WTC11 (cell line): Measurements from ENCODE around the gene CAND2. TPM values are rescaled to one million over a fixed set of nuclear protein-coding genes. Genes with fewer than 3 reads are reported as not detected.
A peak's percentile ranks its signal among the peaks of the same experiment; 100 is the strongest.

Source experiments
- ATAC-seq: fragments of 200-7000 bp; cut with Tn5 transposase; 2 replicates; pipeline ENCODE4 v1.10.0; 2021; ENCODE audit warnings: mild to moderate bottlenecking, moderate library complexity
- CTCF ChIA-PET: fragments of 300-600 bp; sonication (Branson Sonifier 250); formaldehyde crosslinking; loops from one replicate; lab custom pipeline; 2021; ENCODE audit warnings: antibody characterized with exemption; lab: Charles Lee
- POLR2A ChIA-PET: fragments of 350-600 bp; sonication (Branson Sonifier 250); formaldehyde crosslinking; loops from one replicate; lab custom pipeline; 2021; ENCODE audit warnings: antibody characterized with exemption; lab: Charles Lee
- DNase-seq: peaks from one replicate; pipeline ENCODE4 v3.0.0; 2021; ENCODE audit warnings: low spot score
- H3K27ac Mint-ChIP-seq: 2 replicates; pipeline ENCODE4 v1.8.0; 2021; ENCODE audit warnings: mixed read lengths
- H3K27me3 Mint-ChIP-seq: 2 replicates; pipeline ENCODE4 v1.8.0; 2021; ENCODE audit warnings: low read depth, mild to moderate bottlenecking, moderate library complexity, mixed read lengths
- H3K36me3 Mint-ChIP-seq: 2 replicates; pipeline ENCODE4 v1.8.0; 2021; ENCODE audit warnings: mixed read lengths
- H3K4me1 Mint-ChIP-seq: 2 replicates; pipeline ENCODE4 v1.8.0; 2022; ENCODE audit warnings: mixed read lengths
- H3K4me3 Mint-ChIP-seq: 2 replicates; pipeline ENCODE4 v1.8.0; 2021; ENCODE audit warnings: mild to moderate bottlenecking, moderate library complexity, mixed read lengths
- H3K9me3 Mint-ChIP-seq: 2 replicates; pipeline ENCODE4 v1.8.0; 2021; ENCODE audit warnings: mixed read lengths
- CBFB ChIP-seq: sonication (generic); formaldehyde crosslinking; IDR thresholded peaks from 2 replicates; pipeline ENCODE4 v1.8.1; 2022; ENCODE audit warnings: mild to moderate bottlenecking, low read depth, missing genetic modification reagents
- FOXJ3 ChIP-seq: sonication (generic); formaldehyde crosslinking; IDR thresholded peaks from 2 replicates; pipeline ENCODE4 v1.9.0; 2021; ENCODE audit warnings: missing genetic modification reagents, mild to moderate bottlenecking, borderline replicate concordance
- GRHL2 ChIP-seq: fragments of 250-450 bp; sonication (Bioruptor Pico); IDR thresholded peaks from 2 replicates; pipeline ENCODE4 v1.8.0; 2022; ENCODE audit warnings: mild to moderate bottlenecking, moderate library complexity; ENCODE audit not compliant: insufficient replicate concordance, severe bottlenecking
- HMGA2 ChIP-seq: fragments of 250-450 bp; sonication (Bioruptor Pico); IDR thresholded peaks from 2 replicates; pipeline ENCODE4 v1.4.0; 2021; ENCODE audit warnings: mild to moderate bottlenecking, moderate library complexity
- IRF2 ChIP-seq: sonication (generic); formaldehyde crosslinking; IDR thresholded peaks from 2 replicates; pipeline ENCODE4 v1.8.0; 2022; ENCODE audit warnings: low read depth, missing genetic modification reagents, borderline replicate concordance
- KAT7 ChIP-seq: sonication (generic); formaldehyde crosslinking; IDR thresholded peaks from 2 replicates; pipeline ENCODE4 v1.8.1; 2023; ENCODE audit warnings: missing genetic modification reagents, mild to moderate bottlenecking, borderline replicate concordance
- OVOL2 ChIP-seq: fragments of 250-450 bp; sonication (Bioruptor Pico); IDR thresholded peaks from 2 replicates; pipeline ENCODE4 v1.9.0; 2021; ENCODE audit warnings: mild to moderate bottlenecking, borderline replicate concordance
- ZNF219 ChIP-seq: sonication (generic); formaldehyde crosslinking; IDR thresholded peaks from 2 replicates; pipeline ENCODE4 v1.8.0; 2023; ENCODE audit warnings: missing genetic modification reagents, mild to moderate bottlenecking, borderline replicate concordance
- ZNF232 ChIP-seq: sonication (generic); formaldehyde crosslinking; IDR thresholded peaks from 2 replicates; pipeline ENCODE4 v1.8.0; 2022; ENCODE audit warnings: mild to moderate bottlenecking, missing genetic modification reagents
- total RNA-seq: library from RNA; stranded (reverse); gene quantifications from 3 replicates; pipeline ENCODE4 v1.2.3, GENCODE V29; 2021
- TF ChIP-seq, protein P1 (sequence below): fragments of 250-450 bp; sonication (Bioruptor Pico); conservative IDR thresholded peaks from 2 replicates; pipeline ENCODE4 v1.9.0; 2021; ENCODE audit warnings: mild to moderate bottlenecking
- TF ChIP-seq, protein P2 (sequence below): sonication (generic); formaldehyde crosslinking; IDR thresholded peaks from 2 replicates; pipeline ENCODE4 v1.8.1; 2023; ENCODE audit warnings: mild to moderate bottlenecking, missing genetic modification reagents
- TF ChIP-seq, protein P3 (sequence below): sonication (generic); formaldehyde crosslinking; IDR thresholded peaks from 2 replicates; pipeline ENCODE4 v1.8.0; 2022; ENCODE audit warnings: mild to moderate bottlenecking, missing genetic modification reagents
- TF ChIP-seq, protein P4 (sequence below): fragments of 250-450 bp; sonication (Bioruptor Pico); IDR thresholded peaks from 2 replicates; pipeline ENCODE4 v1.9.0; 2021; ENCODE audit warnings: mild to moderate bottlenecking
- TF ChIP-seq, protein P5 (sequence below): sonication (generic); formaldehyde crosslinking; IDR thresholded peaks from 2 replicates; pipeline ENCODE4 v1.8.1; 2022; ENCODE audit warnings: missing genetic modification reagents, borderline replicate concordance
- TF ChIP-seq, protein P6 (sequence below): sonication (generic); formaldehyde crosslinking; IDR thresholded peaks from 2 replicates; pipeline ENCODE4 v1.8.1; 2022; ENCODE audit warnings: mild to moderate bottlenecking, moderate library complexity, missing genetic modification reagents
- TF ChIP-seq, protein P7 (sequence below): fragments of 250-450 bp; sonication (Bioruptor Pico); IDR thresholded peaks from 2 replicates; pipeline ENCODE4 v1.9.0; 2021; ENCODE audit warnings: moderate library complexity, mild to moderate bottlenecking, inconsistent platforms, borderline replicate concordance

Gene CAND2
- total RNA-seq, 1 experiment from 2014 or later, result 15.4 TPM

DNA sequence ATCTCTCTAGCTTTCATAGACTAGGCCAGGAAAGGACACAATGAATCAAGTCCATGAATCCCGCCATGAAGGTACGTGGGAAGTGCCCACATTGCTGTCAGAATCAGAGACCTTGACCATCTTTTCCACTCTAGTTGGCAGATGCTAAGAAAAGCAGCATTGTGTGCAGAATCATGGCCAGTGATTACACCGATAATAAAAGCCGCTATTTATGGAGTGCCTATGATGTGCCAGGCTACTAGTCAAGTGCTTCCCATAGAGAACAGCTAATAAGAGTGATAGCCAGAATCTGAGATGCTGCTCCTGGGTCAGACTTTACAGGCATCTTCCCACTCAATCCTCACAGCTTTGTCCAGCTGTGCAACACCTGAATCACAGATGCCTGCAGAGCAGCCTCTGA, 58.1 kb downstream of the CAND2 start (continued):
- TF ChIP-seq, protein P1, sequence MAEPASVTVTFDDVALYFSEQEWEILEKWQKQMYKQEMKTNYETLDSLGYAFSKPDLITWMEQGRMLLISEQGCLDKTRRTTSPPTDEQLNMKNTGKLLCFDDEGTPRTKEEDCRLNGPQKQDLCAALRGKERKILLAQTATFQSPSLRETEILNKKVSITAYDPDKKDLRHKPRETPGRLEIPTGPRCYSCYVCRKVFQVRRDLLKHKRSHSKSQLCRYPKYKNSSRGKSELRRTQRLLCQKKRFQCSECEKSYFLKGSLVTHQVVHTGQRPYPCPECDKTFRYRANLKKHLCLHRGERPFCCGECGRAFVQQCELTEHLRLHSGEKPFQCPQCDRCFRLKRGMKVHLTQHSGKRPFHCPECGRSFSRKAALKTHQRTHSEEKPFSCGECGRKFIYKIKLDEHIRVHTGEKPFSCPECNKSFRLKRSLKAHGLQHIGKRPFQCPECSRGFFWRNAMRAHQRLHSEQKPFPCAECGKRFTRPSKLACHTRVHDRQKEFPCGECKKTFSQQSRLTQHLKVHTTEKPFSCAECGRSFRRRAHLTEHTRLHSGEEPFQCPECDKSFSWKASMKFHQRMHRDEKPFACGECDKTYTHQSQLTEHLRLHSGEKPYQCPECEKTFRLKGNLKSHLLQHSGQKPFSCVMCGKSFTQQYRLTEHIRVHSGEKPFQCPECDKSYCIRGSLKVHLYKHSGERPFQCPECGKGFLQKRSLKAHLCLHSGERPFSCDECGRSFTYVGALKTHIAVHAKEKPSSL (CRISPR knock-in tag), result no peak
- no peak for TF ChIP-seq OVOL2 (CRISPR knock-in tag)

DNA sequence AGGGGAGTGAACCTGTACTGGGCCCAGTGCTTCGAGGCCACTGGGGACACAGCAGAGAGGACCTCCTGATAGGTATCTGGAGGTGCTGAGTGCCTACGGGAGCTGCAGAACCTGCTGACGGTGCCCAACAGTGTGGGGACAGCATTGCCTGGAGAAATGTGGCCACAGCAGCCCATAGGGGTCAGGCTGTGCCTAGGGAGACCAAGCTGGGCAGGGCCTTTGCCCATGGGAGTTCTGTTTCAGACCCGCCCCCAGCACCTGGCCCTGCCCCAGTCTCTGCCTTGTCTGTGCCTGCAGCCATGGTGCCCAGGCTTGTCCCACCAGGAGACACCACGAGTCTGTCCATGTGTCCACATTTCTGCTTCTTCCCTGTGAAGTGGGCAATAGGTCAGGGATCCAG, 60.1 kb downstream of the CAND2 start:
- ChIA-PET POLR2A (no interaction called here), CTCF (interaction anchor here (0.6 to 1.6 kb wide), 6 partner anchors 11 to 605 kb away, joined by 3 to 9 read pairs (median 4); partner anchors contain the start of gene RPL32)
- H3K27ac Mint-ChIP-seq, result no peak overlapping the region
- DNase-seq, result peak; percentile 23
- H3K9me3 Mint-ChIP-seq, result no peaks in the 10 kb centered on the region
- H3K4me1 Mint-ChIP-seq, result 0 out of 2 replicates have a peak, but pooled peaks cover 3% of the 10 kb centered on the region
- ATAC-seq, result peak; percentile 91
- TF ChIP-seq IRF2 (CRISPR knock-in tag) (no peak), ZNF219 (CRISPR knock-in tag) (no peak), HMGA2 (CRISPR knock-in tag) (no peak), ZNF232 (CRISPR knock-in tag) (no peak), GRHL2 (CRISPR knock-in tag) (no peak)
- TF ChIP-seq, protein P2, sequence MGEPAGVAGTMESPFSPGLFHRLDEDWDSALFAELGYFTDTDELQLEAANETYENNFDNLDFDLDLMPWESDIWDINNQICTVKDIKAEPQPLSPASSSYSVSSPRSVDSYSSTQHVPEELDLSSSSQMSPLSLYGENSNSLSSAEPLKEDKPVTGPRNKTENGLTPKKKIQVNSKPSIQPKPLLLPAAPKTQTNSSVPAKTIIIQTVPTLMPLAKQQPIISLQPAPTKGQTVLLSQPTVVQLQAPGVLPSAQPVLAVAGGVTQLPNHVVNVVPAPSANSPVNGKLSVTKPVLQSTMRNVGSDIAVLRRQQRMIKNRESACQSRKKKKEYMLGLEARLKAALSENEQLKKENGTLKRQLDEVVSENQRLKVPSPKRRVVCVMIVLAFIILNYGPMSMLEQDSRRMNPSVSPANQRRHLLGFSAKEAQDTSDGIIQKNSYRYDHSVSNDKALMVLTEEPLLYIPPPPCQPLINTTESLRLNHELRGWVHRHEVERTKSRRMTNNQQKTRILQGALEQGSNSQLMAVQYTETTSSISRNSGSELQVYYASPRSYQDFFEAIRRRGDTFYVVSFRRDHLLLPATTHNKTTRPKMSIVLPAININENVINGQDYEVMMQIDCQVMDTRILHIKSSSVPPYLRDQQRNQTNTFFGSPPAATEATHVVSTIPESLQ, result no peak
- TF ChIP-seq, protein P3, sequence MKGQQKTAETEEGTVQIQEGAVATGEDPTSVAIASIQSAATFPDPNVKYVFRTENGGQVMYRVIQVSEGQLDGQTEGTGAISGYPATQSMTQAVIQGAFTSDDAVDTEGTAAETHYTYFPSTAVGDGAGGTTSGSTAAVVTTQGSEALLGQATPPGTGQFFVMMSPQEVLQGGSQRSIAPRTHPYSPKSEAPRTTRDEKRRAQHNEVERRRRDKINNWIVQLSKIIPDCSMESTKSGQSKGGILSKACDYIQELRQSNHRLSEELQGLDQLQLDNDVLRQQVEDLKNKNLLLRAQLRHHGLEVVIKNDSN (CRISPR knock-in tag), result no peak
- TF ChIP-seq, protein P4, sequence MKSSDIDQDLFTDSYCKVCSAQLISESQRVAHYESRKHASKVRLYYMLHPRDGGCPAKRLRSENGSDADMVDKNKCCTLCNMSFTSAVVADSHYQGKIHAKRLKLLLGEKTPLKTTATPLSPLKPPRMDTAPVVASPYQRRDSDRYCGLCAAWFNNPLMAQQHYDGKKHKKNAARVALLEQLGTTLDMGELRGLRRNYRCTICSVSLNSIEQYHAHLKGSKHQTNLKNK, result no peak
- H3K27me3 Mint-ChIP-seq, result peaks cover 28% of the 10 kb centered on the region
- no peaks in the 10 kb centered on the region for H3K36me3 Mint-ChIP-seq
- H3K4me3 Mint-ChIP-seq, result no peak overlapping the region

DNA sequence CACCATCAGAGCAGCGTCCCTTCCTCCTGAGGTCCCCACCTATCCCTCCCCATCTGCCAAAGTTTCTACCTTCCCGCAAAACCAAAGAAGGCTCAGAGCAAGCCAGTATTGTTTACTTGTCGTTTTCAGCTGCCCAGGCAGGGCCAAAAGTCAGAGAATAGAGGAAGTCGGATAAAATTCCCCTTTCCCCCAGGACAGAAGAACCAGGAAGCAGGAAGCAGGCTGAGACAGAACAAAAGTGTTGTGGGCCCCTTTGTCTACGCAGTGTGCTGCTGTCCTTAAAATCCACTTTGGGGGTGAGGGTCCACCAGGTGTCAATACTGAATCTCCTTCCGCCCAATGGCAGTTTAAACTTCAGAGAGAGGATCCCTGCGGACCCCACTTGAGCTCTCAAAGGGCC, 63.4 kb downstream of the CAND2 start:
- Mint-ChIP-seq H3K27ac (no peak overlapping the region), H3K4me1 (0 out of 2 replicates have a peak, but pooled peaks cover 3% of the 10 kb centered on the region), H3K36me3 (no peaks in the 10 kb centered on the region), H3K27me3 (peaks cover 20% of the 10 kb centered on the region), H3K9me3 (no peaks in the 10 kb centered on the region), H3K4me3 (no peak overlapping the region)
- ATAC-seq (no peak), DNase-seq (no peak)
- TF ChIP-seq FOXJ3 (CRISPR knock-in tag) (no peak), KAT7 (CRISPR knock-in tag) (no peak)
- TF ChIP-seq, protein P5, sequence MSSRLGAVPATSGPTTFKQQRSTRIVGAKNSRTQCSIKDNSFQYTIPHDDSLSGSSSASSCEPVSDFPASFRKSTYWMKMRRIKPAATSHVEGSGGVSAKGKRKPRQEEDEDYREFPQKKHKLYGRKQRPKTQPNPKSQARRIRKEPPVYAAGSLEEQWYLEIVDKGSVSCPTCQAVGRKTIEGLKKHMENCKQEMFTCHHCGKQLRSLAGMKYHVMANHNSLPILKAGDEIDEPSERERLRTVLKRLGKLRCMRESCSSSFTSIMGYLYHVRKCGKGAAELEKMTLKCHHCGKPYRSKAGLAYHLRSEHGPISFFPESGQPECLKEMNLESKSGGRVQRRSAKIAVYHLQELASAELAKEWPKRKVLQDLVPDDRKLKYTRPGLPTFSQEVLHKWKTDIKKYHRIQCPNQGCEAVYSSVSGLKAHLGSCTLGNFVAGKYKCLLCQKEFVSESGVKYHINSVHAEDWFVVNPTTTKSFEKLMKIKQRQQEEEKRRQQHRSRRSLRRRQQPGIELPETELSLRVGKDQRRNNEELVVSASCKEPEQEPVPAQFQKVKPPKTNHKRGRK (CRISPR knock-in tag), result no peak
- POLR2A ChIA-PET, result no interaction called here
- CTCF ChIA-PET, result no interaction called here

DNA sequence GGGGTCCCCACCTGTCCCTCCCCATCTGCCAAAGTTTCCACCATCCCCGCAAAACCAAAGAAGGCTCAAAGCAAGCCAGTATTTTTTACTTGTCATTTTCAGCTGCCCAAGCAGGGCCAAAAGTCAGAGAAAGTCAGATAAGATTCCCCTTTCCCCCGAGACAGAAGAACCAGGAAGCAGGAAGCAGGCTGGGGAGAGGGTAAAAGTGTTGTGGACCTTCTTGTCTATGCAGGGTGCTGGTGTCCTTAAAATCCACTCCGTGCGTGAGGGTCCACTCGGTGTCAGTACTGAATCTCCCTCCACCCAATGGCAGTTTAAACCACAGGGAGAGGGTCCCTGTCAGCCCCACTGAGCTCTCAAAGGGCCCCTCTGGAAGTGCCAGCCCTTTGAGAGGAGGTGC, 65.1 kb downstream of the CAND2 start:
- Mint-ChIP-seq H3K27me3 (peaks cover 32% of the 10 kb centered on the region), H3K4me3 (no peak overlapping the region), H3K36me3 (peaks cover 4% of the 10 kb centered on the region), H3K27ac (no peak overlapping the region), H3K4me1 (0 out of 2 replicates have a peak, but pooled peaks cover 3% of the 10 kb centered on the region), H3K9me3 (peaks cover 9% of the 10 kb centered on the region)
- ATAC-seq (no peak), DNase-seq (no peak)
- CTCF ChIA-PET, result no interaction called here
- POLR2A ChIA-PET, result no interaction called here
- no peak for TF ChIP-seq CBFB (CRISPR knock-in tag)
- TF ChIP-seq, protein P4, result no peak
- TF ChIP-seq, protein P6, sequence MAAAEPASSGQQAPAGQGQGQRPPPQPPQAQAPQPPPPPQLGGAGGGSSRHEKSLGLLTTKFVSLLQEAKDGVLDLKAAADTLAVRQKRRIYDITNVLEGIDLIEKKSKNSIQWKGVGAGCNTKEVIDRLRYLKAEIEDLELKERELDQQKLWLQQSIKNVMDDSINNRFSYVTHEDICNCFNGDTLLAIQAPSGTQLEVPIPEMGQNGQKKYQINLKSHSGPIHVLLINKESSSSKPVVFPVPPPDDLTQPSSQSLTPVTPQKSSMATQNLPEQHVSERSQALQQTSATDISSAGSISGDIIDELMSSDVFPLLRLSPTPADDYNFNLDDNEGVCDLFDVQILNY (CRISPR knock-in tag), result no peak
- TF ChIP-seq, protein P7, sequence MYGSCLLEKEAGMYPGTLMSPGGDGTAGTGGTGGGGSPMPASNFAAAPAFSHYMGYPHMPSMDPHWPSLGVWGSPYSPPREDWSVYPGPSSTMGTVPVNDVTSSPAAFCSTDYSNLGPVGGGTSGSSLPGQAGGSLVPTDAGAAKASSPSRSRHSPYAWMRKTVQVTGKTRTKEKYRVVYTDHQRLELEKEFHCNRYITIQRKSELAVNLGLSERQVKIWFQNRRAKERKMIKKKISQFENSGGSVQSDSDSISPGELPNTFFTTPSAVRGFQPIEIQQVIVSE, result no peak
